ENCODE data around the gene TTC31. TPM values are rescaled to one million over a fixed set of nuclear protein-coding genes. Genes with fewer than 3 reads are reported as not detected.

TTC31 gene
- polyA plus RNA-seq, 4 donors, result 24.1 to 43.7 (median 33.2) TPM

- DNase-seq (ENCODE audit: low read depth in 4 of 4, low spot score in 2 of 4), result no peak
Observed at GRCh38 chr2:74502147-74502719, 19.4 kb downstream of the TTC31 start.

GRCh38 chr2:74502720-74503505, 20.0 kb downstream of the TTC31 start:
- DNase-seq (ENCODE audit: low read depth in 4 of 4, low spot score in 2 of 4), result no peak

- DNase-seq (ENCODE audit: low read depth in 4 of 4, low spot score in 2 of 4), result no peak
Observed at GRCh38 chr2:74503506-74504475, 20.9 kb downstream of the TTC31 start.

GRCh38 chr2:74504591-74504990, 21.7 kb downstream of the TTC31 start:
- DNase-seq (ENCODE audit: low read depth in 4 of 4, low spot score in 2 of 4), result no peak

- DNase-seq (ENCODE audit: low read depth in 4 of 4, low spot score in 2 of 4), result no peak
Observed at GRCh38 chr2:74505448-74506246, 22.8 kb downstream of the TTC31 start.

- DNase-seq (ENCODE audit: low read depth in 4 of 4, low spot score in 2 of 4), result peak; percentile 98 to 99 (median 99)
Observed at GRCh38 chr2:74507145-74507925, 24.5 kb downstream of the TTC31 start, which contains the start of gene PCGF1. TSS of gene PCGF1 (minus strand) at chr2:74507695. CDS start at chr2:74507668, 27 bp downstream.

- DNase-seq (ENCODE audit: low read depth in 4 of 4, low spot score in 2 of 4), result no peak
Observed at GRCh38 chr2:74507926-74508520, 25.1 kb downstream of the TTC31 start.

GRCh38 chr2:74510272-74510671, 27.4 kb downstream of the TTC31 start:
- DNase-seq (ENCODE audit: low read depth in 4 of 4, low spot score in 2 of 4), result no peak

GRCh38 chr2:74511104-74511989, 28.5 kb downstream of the TTC31 start:
- DNase-seq (ENCODE audit: low read depth in 4 of 4, low spot score in 2 of 4), result no peak

- DNase-seq (ENCODE audit: low read depth in 4 of 4, low spot score in 2 of 4), result no peak
Observed at GRCh38 chr2:74512744-74513604, 30.1 kb downstream of the TTC31 start.

GRCh38 chr2:74513605-74514367, 30.9 kb downstream of the TTC31 start:
- no peak for DNase-seq (ENCODE audit: low read depth in 4 of 4, low spot score in 2 of 4)

GRCh38 chr2:74514368-74515270, 31.7 kb downstream of the TTC31 start, which contains the start of gene TLX2:
TSS of gene TLX2 (plus strand) at chr2:74514450. CDS start at chr2:74514807, 357 bp downstream.
- no peak for DNase-seq (ENCODE audit: low read depth in 4 of 4, low spot score in 2 of 4)

GRCh38 chr2:74515271-74515980, 32.5 kb downstream of the TTC31 start:
- DNase-seq (ENCODE audit: low read depth in 4 of 4, low spot score in 2 of 4), result no peak

- DNase-seq (ENCODE audit: low read depth in 4 of 4, low spot score in 2 of 4), result no peak
Observed at GRCh38 chr2:74515981-74516633, 33.2 kb downstream of the TTC31 start.
